Measurements from ENCODE around the gene GALNT1. TPM values are rescaled to one million over a fixed set of nuclear protein-coding genes. Genes with fewer than 3 reads are reported as not detected.
A peak's percentile ranks its signal among the peaks of the same experiment; 100 is the strongest.

Gene GALNT1
- total and polyA plus RNA-seq, 9 of the 15 experiments (the other 6 are each of a cell fraction or from before 2014, with no cell fraction given) = 14.4 to 54.1 (median 36.6) TPM

- TF ChIP-seq ZNF79 (CRISPR knock-in tag; IDR thresholded peaks at IDR 0.05; ENCODE audit: low read depth) (no peak), MEF2A (IDR thresholded peaks at IDR 0.05; ENCODE audit: control insufficient read depth, low read depth, low read length) (no peak), ZNF586 (CRISPR knock-in tag; conservative IDR thresholded peaks at IDR 0.05) (no peak), ZNF165 (CRISPR knock-in tag; IDR thresholded peaks at IDR 0.05; ENCODE audit: borderline replicate concordance) (no peak), ZNF311 (CRISPR knock-in tag; IDR thresholded peaks at IDR 0.05) (no peak), ILK (tag; IDR thresholded peaks at IDR 0.05; ENCODE audit: borderline replicate concordance, low read depth) (no peak), CTCFL (IDR thresholded peaks at IDR 0.05; ENCODE audit: borderline replicate concordance, insufficient read depth, low read depth, low read length, poor library complexity, severe bottlenecking) (no peak)
These were observed 10.4 kb upstream of the GALNT1 start (continued) for GRCh38 chr18:35571138-35571537.

- no peaks in the 10 kb centered on the region for H4K20me1 ChIP-seq (replicated peaks; ENCODE audit: control insufficient read depth, insufficient read depth, low read length)
- H3K4me3 ChIP-seq = no peak overlapping the region
- H3K27me3 ChIP-seq (ENCODE audit: control insufficient read depth in 2 of 2, insufficient read depth in 2 of 2, low read length in 2 of 2) = no peaks in the 10 kb centered on the region; a peak in 1 of 5 replicates
- ATAC-seq (peak; percentile 41; the same call in 2 of the 3 replicates), DNase-seq (ENCODE audit: extremely low read depth in 1 of 4, low spot score in 3 of 4) (no peak), FAIRE-seq (no peak)
- 12% methylated on average over 6 of the region's 6 CpGs for WGBS (ENCODE audit: insufficient coverage, low coverage, missing lambda C conversion rate)
- ChIA-PET CTCF (ENCODE audit: low intra/inter-chr PET ratio) (no interaction called here), POLR2A (interaction anchor here (1.0 kb wide), 1 partner anchor 167 kb away, joined by 3 read pairs; no protein-coding TSS in a partner anchor)
- no peaks in the 10 kb centered on the region for H3K36me3 ChIP-seq (ENCODE audit: control insufficient read depth, insufficient read depth, low read length)
- no peaks in the 10 kb centered on the region for H3K9me1 ChIP-seq (ENCODE audit: control insufficient read depth, insufficient read depth, low read length)
- in situ Hi-C loops (cut with MboI) (no loop called here), intact Hi-C loops (cut with micrococcal nuclease) (no loop called here)
- no peaks in the 10 kb centered on the region for H3K9me3 ChIP-seq (replicated peaks; ENCODE audit: control insufficient read depth, insufficient read depth, low read depth, low read length)
- H3K9ac ChIP-seq (ENCODE audit: insufficient read depth in 1 of 2, low read depth in 2 of 2, low read length in 2 of 2) = no peak overlapping the region
- H3K4me2 ChIP-seq (ENCODE audit: insufficient read depth, low read length) = no peak overlapping the region
- H3K79me2 ChIP-seq (ENCODE audit: control insufficient read depth, insufficient read depth, low read length) = no peaks in the 10 kb centered on the region
- no peak overlapping the region for H3K27ac ChIP-seq (ENCODE audit: extremely low read depth, low read depth, low read length)
- no peak overlapping the region for H2AFZ ChIP-seq (ENCODE audit: low read depth, low read length)
- BruUV-seq (replicated peaks) = no TSS peak
- H3K4me1 ChIP-seq (replicated peaks in 1 of 2; ENCODE audit: control insufficient read depth in 2 of 2, insufficient read depth in 2 of 2, low read length in 2 of 2) = no peaks in the 10 kb centered on the region
- TF ChIP-seq SREBF2 (CRISPR knock-in tag; IDR thresholded peaks at IDR 0.05) = no peak
- no peak for TF ChIP-seq HINFP (tag; conservative IDR thresholded peaks at IDR 0.05; ENCODE audit: low read depth)
- no peak for TF ChIP-seq CEBPB (tag; IDR thresholded peaks at IDR 0.05)
- no peak for TF ChIP-seq KLF16 (IDR thresholded peaks at IDR 0.05)
- no peak for TF ChIP-seq SOX6 (IDR thresholded peaks at IDR 0.05)
- no peak for TF ChIP-seq FOXO4 (CRISPR knock-in tag; IDR thresholded peaks at IDR 0.05)
- no peak for TF ChIP-seq SREBF1 (IDR thresholded peaks at IDR 0.05; ENCODE audit: borderline replicate concordance, low read depth, low read length)
- TF ChIP-seq ATF4 (CRISPR knock-in tag; IDR thresholded peaks at IDR 0.05) = no peak
These were observed 8.9 kb upstream of the GALNT1 start for GRCh38 chr18:35572644-35573043.

All from K562 (cell line).